Hepatocyte (in vitro differentiated cells): ENCODE data around the gene RGS6. TPM values are rescaled to one million over a fixed set of nuclear protein-coding genes. Genes with fewer than 3 reads are reported as not detected.

Source experiments
- DNase-seq: peaks from one replicate; pipeline ENCODE4 v3.0.0-alpha.2; 2016; ENCODE audit warnings: low spot score
- H2AFZ ChIP-seq: fragments of 200-600 bp; sonication (generic); 2 replicates; pipeline ENCODE4 v1.6.0; 2016; ENCODE audit warnings: antibody characterized with exemption, mild to moderate bottlenecking
- H3K27ac ChIP-seq: fragments of 200-600 bp; sonication (generic); 2 replicates; pipeline ENCODE4 v1.5.1; 2016; ENCODE audit warnings: mild to moderate bottlenecking
- H3K27me3 ChIP-seq: fragments of 200-600 bp; sonication (generic); 2 replicates; pipeline ENCODE4 v1.6.1; 2016
- H3K36me3 ChIP-seq: fragments of 200-600 bp; sonication (generic); replicated peaks from 2 replicates; pipeline ENCODE4 v1.5.1; 2016; ENCODE audit warnings: low read depth; ENCODE audit not compliant: insufficient read depth
- H3K4me1 ChIP-seq: fragments of 200-600 bp; sonication (generic); 2 replicates; pipeline ENCODE4 v1.5.1; 2016; ENCODE audit warnings: mild to moderate bottlenecking, moderate library complexity; ENCODE audit not compliant: insufficient read depth
- H3K4me2 ChIP-seq: fragments of 200-600 bp; sonication (generic); 2 replicates; pipeline ENCODE4 v1.6.0; 2016
- H3K4me3 ChIP-seq: fragments of 200-600 bp; sonication (generic); 2 replicates; pipeline ENCODE4 v1.5.1; 2016; ENCODE audit warnings: mild to moderate bottlenecking
- H3K79me2 ChIP-seq: fragments of 200-600 bp; sonication (generic); 2 replicates; pipeline ENCODE4 v1.6.0; 2017; ENCODE audit warnings: mild to moderate bottlenecking
- H3K9me2 ChIP-seq: fragments of 200-600 bp; sonication (generic); replicated peaks from 2 replicates; pipeline ENCODE4 v1.6.0; 2017; ENCODE audit warnings: mild to moderate bottlenecking; ENCODE audit not compliant: insufficient read depth
- H3K9me3 ChIP-seq: fragments of 200-600 bp; sonication (generic); 2 replicates; pipeline ENCODE4 v1.5.1; 2016; ENCODE audit warnings: low read depth, mild to moderate bottlenecking
- H4K20me1 ChIP-seq: fragments of 200-600 bp; sonication (generic); 2 replicates; pipeline ENCODE4 v1.6.0; 2016; ENCODE audit warnings: mild to moderate bottlenecking; ENCODE audit not compliant: insufficient read depth, poor library complexity, severe bottlenecking
- CTCF ChIP-seq: fragments of 200-600 bp; sonication (generic); IDR thresholded peaks from 2 replicates; pipeline ENCODE4 v1.5.1; 2016; ENCODE audit warnings: antibody characterized with exemption, mild to moderate bottlenecking; ENCODE audit not compliant: poor library complexity
- EZH2 ChIP-seq: fragments of 200-600 bp; sonication (generic); IDR thresholded peaks from 2 replicates; pipeline ENCODE4 v1.6.1; 2016; ENCODE audit warnings: antibody characterized with exemption, mild to moderate bottlenecking, borderline replicate concordance
- EZH2phosphoT487 ChIP-seq: fragments of 200-600 bp; sonication (generic); IDR thresholded peaks from one replicate; pipeline ENCODE4 v1.6.1; 2018; ENCODE audit warnings: antibody characterized with exemption, mild to moderate bottlenecking, low read depth, moderate library complexity; ENCODE audit not compliant: unreplicated experiment, severe bottlenecking
- WGBS: methylation state at CpG from one replicate; pipeline ENCODE4 v1.1.6; 2016; ENCODE audit warnings: low lambda C conversion rate; ENCODE audit errors: missing lambda C conversion rate; 5-methylcytosine and 5-hydroxymethylcytosine counted together
- polyA plus RNA-seq: library from polyadenylated mRNA; unstranded; fragments of >200 nt; fragmentation: Nextera tagmentation; extraction: Ambion mirVana; gene quantifications from 2 replicates; pipeline ENCODE4 v1.2.1, GENCODE V29; 2016
- total RNA-seq: library from RNA; depleted of rRNA; stranded (reverse); fragments of >200 nt; gene quantifications from 2 replicates; pipeline ENCODE4 v1.2.3, GENCODE V29; 2014

Gene RGS6
- total and polyA plus RNA-seq, 2 experiments from 2014 or later, result 0.25 to 0.87 TPM

- 47% methylated on average over 2 of the region's 2 CpGs for WGBS
- H3K4me3 ChIP-seq, result no peak overlapping the region
These were observed 94.3 kb downstream of the RGS6 start for GRCh38 chr14:72026536-72026935.

GRCh38 chr14:72027061-72027460 lies 94.8 kb downstream of the RGS6 start:
- Histone ChIP-seq H3K4me1 (no peaks in the 10 kb centered on the region), H3K9me2 (no peaks in the 10 kb centered on the region), H4K20me1 (no peaks in the 10 kb centered on the region), H3K4me2 (no peak overlapping the region), H3K4me3 (no peak overlapping the region), H3K9me3 (no peaks in the 10 kb centered on the region), H3K27ac (no peak overlapping the region), H3K27me3 (no peaks in the 10 kb centered on the region), H3K79me2 (no peaks in the 10 kb centered on the region), H2AFZ (no peak overlapping the region), H3K36me3 (no peaks in the 10 kb centered on the region)
- TF ChIP-seq EZH2phosphoT487 (no peak), CTCF (no peak), EZH2 (no peak)
- WGBS, result 36% methylated on average over 1 of the region's 1 CpG
- DNase-seq, result no peak

More at GRCh38 chr14:72026536-72026935, 94.3 kb downstream of the RGS6 start:
- Histone ChIP-seq H3K36me3 (no peaks in the 10 kb centered on the region), H3K27me3 (no peaks in the 10 kb centered on the region), H4K20me1 (no peaks in the 10 kb centered on the region), H3K4me2 (no peak overlapping the region), H2AFZ (no peak overlapping the region), H3K9me3 (no peaks in the 10 kb centered on the region), H3K79me2 (no peaks in the 10 kb centered on the region), H3K9me2 (no peaks in the 10 kb centered on the region), H3K27ac (no peak overlapping the region), H3K4me1 (no peaks in the 10 kb centered on the region)
- DNase-seq, result no peak
- TF ChIP-seq EZH2phosphoT487 (no peak), EZH2 (no peak), CTCF (no peak)

- Histone ChIP-seq H3K4me1 (no peaks in the 10 kb centered on the region), H3K36me3 (no peaks in the 10 kb centered on the region), H3K79me2 (no peaks in the 10 kb centered on the region), H3K9me3 (no peaks in the 10 kb centered on the region), H3K27me3 (no peaks in the 10 kb centered on the region), H3K9me2 (no peaks in the 10 kb centered on the region), H3K4me2 (no peak overlapping the region), H3K27ac (no peak overlapping the region), H4K20me1 (no peaks in the 10 kb centered on the region), H2AFZ (no peak overlapping the region), H3K4me3 (no peak overlapping the region)
- DNase-seq, result no peak
- 86% methylated on average over 4 of the region's 4 CpGs for WGBS
- TF ChIP-seq EZH2phosphoT487, result no peak
- TF ChIP-seq CTCF, result no peak
- no peak for TF ChIP-seq EZH2
These were observed 101.1 kb downstream of the RGS6 start for GRCh38 chr14:72033365-72033764.

GRCh38 chr14:72040528-72040927 lies 108.3 kb downstream of the RGS6 start:
- H3K27me3 ChIP-seq, result no peaks in the 10 kb centered on the region
- no peak overlapping the region for H3K4me2 ChIP-seq
- no peaks in the 10 kb centered on the region for H3K9me2 ChIP-seq
- no peak overlapping the region for H2AFZ ChIP-seq
- no peak for DNase-seq
- H3K4me1 ChIP-seq, result no peaks in the 10 kb centered on the region
- TF ChIP-seq EZH2 (no peak), CTCF (no peak), EZH2phosphoT487 (no peak)
- H3K36me3 ChIP-seq, result no peaks in the 10 kb centered on the region
- no peaks in the 10 kb centered on the region for H4K20me1 ChIP-seq
- H3K9me3 ChIP-seq, result no peaks in the 10 kb centered on the region
- no peaks in the 10 kb centered on the region for H3K79me2 ChIP-seq
- no peak overlapping the region for H3K27ac ChIP-seq
- H3K4me3 ChIP-seq, result no peak overlapping the region
